HL-60 (cell line): Measurements from ENCODE around the gene PGLYRP4.

Experiments used
- DNase-seq, 2 experiments: peaks; one replicate each; pipeline ENCODE4 v3.0.0-alpha.2; 2010 to 2020; ENCODE audit warnings: low read depth in 1 of 2, low spot score in 1 of 2
- H3K27ac ChIP-seq: fragments of 250-450 bp; sonication (Bioruptor Pico); replicated peaks from 2 replicates; pipeline ENCODE4 v1.5.1; 2020; ENCODE audit warnings: mild to moderate bottlenecking, moderate library complexity
- H3K27me3 ChIP-seq: fragments of 250-450 bp; sonication (Bioruptor Pico); 2 replicates; pipeline ENCODE4 v1.5.1; 2021; ENCODE audit warnings: mild to moderate bottlenecking, moderate library complexity; ENCODE audit not compliant: insufficient read depth, poor library complexity, severe bottlenecking
- H3K4me3 ChIP-seq: replicated peaks from 2 replicates; pipeline ENCODE4 v1.5.1; 2011; ENCODE audit warnings: mild to moderate bottlenecking, control low read depth, low read length; ENCODE audit not compliant: insufficient read depth
- CTCF ChIP-seq: IDR thresholded peaks from one replicate; pipeline ENCODE4 v1.5.1; 2011; ENCODE audit warnings: low read length, control low read depth, inconsistent platforms; ENCODE audit not compliant: insufficient read depth
- GABPA ChIP-seq: IDR thresholded peaks from 2 replicates; pipeline ENCODE4 v1.6.1; 2012; ENCODE audit warnings: low read depth
- POLR2AphosphoS5 ChIP-seq: IDR thresholded peaks from 2 replicates; pipeline ENCODE4 v1.6.1; 2012; ENCODE audit warnings: low read depth
- REST ChIP-seq: IDR thresholded peaks from 2 replicates; pipeline ENCODE4 v1.6.1; 2012; ENCODE audit warnings: low read depth; ENCODE audit not compliant: insufficient replicate concordance
- SPI1 ChIP-seq: IDR thresholded peaks from 2 replicates; pipeline ENCODE4 v1.6.1; 2012; ENCODE audit warnings: low read depth, mild to moderate bottlenecking, borderline replicate concordance

The PGLYRP4 gene

DNA sequence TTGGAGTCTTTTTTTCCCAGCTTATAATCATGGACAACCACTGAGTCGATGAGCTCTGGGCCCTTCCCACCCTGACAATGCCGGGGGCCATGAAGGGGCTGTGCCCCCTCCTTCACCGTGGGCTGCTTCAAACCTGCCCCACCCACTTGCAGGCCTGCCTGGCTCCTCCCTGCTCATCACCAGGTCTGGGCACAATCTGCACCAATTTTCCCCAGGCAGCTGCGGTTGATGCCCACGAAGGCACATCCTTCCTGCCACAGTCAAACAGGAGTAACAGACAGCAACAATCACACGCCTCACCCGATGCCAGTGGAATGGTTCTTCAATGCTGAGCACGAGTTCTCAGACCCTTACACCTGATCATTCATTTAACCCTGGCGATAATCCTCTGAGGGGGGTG is 54.8 kb downstream of the PGLYRP4 start:
- H3K27me3 ChIP-seq = peaks cover 11% of the 10 kb centered on the region
- no peak for TF ChIP-seq GABPA

GRCh38 chr1:153293480-153293775 is 55.2 kb downstream of the PGLYRP4 start:
- DNase-seq = no peak
- Histone ChIP-seq H3K27me3 (peaks cover 11% of the 10 kb centered on the region), H3K27ac (no peak overlapping the region), H3K4me3 (no peak overlapping the region)
- TF ChIP-seq CTCF = no peak
- no peak for TF ChIP-seq POLR2AphosphoS5
- no peak for TF ChIP-seq REST
- no peak for TF ChIP-seq GABPA
- no peak for TF ChIP-seq SPI1

More for the DNA sequence above, 54.8 kb downstream of the PGLYRP4 start:
- no peak overlapping the region for H3K27ac ChIP-seq
- DNase-seq = no peak
- no peak overlapping the region for H3K4me3 ChIP-seq

DNA sequence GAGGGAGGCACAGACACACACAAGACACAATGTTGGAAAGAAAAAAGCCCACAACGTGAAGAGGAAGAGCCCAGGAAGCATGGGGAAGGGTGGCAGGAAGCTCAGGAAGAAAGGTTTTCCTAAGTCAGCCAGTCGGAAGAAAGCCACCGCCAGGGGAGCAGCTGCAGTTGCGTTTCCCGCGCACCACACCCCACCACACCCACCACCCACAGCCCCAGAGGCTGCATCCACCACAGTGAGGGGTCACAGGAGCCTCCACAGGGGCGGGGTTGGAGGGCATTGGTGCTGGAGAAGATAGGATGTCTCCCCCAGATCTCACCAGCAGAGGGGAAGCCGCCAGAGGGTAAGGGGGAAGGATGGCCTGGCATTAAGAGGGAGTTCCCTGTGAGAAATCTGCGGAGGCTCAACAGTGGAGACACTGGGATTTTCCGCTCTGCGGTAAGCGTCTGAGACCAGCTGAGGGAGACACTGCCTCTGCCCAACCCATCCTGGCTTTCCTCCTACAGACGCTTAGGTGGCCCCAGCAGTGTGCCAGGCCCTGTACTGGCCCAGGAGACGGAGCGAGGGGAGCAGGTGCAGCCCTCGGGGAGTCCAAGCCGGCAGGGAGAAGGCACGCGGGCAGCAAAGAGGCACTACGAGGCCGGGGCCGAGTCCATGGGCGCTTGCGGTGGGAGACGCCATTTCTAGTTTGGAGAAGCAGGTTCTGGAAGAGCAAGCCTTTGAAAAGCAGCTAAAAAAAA is 55.7 kb downstream of the PGLYRP4 start:
- peaks cover 11% of the 10 kb centered on the region for H3K27me3 ChIP-seq
- TF ChIP-seq REST (no peak), CTCF (no peak), GABPA (no peak), SPI1 (no peak), POLR2AphosphoS5 (no peak)
- no peak overlapping the region for H3K27ac ChIP-seq
- no peak overlapping the region for H3K4me3 ChIP-seq
- DNase-seq = no peak

DNA sequence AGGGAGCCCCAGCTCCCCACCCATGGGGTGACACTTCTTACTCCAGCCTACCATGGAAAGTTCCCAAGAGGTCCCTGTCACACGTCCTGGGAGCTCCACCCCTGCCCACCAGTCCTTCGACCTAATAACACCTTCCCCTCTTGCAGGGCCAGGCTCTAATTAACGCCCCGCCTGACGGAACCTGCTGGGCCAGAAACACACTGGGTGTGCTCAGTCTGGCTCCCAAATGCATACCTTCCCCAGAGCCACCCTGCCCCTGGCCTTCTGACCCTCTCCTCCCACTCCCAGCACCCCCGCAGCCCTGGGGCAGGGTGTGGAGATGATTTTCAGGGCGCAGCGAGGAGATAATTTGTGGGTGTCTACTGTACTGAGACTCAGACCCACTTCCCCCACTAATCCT is 56.5 kb downstream of the PGLYRP4 start:
- no peak for TF ChIP-seq CTCF
- no peak for TF ChIP-seq GABPA
- TF ChIP-seq POLR2AphosphoS5 = no peak
- TF ChIP-seq REST = no peak
- no peak for TF ChIP-seq SPI1
- DNase-seq = no peak
- Histone ChIP-seq H3K27ac (no peak overlapping the region), H3K27me3 (peaks cover 11% of the 10 kb centered on the region), H3K4me3 (no peak overlapping the region)
